HEK293 (cell line): ENCODE data around the gene ZSWIM4.

Source experiments
- AEBP2 ChIP-seq: fragments of 450-650 bp; formaldehyde crosslinking; IDR thresholded peaks from 2 replicates; pipeline ENCODE4 v1.5.1; 2016; ENCODE audit warnings: missing biosample characterization, missing genetic modification characterization, borderline replicate concordance
- GLIS1 ChIP-seq: fragments of 450-650 bp; formaldehyde crosslinking; IDR thresholded peaks from 2 replicates; pipeline ENCODE4 v1.5.1; 2016; ENCODE audit warnings: missing biosample characterization, missing genetic modification characterization
- HOXD13 ChIP-seq: sonication (generic); formaldehyde crosslinking; IDR thresholded peaks from 2 replicates; pipeline ENCODE4 v1.8.0; 2022; ENCODE audit warnings: missing genetic modification reagents, borderline replicate concordance
- PRDM1 ChIP-seq: fragments of 450-650 bp; formaldehyde crosslinking; IDR thresholded peaks from 2 replicates; pipeline ENCODE4; 2016; ENCODE audit warnings: missing biosample characterization, missing genetic modification characterization
- PRDM10 ChIP-seq: fragments of 450-650 bp; formaldehyde crosslinking; IDR thresholded peaks from 2 replicates; pipeline ENCODE4 v1.5.1; 2016; ENCODE audit warnings: missing biosample characterization, missing genetic modification characterization
- YY2 ChIP-seq: fragments of 450-650 bp; formaldehyde crosslinking; IDR thresholded peaks from 2 replicates; pipeline ENCODE4 v1.5.1; 2016; ENCODE audit warnings: missing biosample characterization, missing genetic modification characterization
- ZBTB17 ChIP-seq: fragments of 450-650 bp; formaldehyde crosslinking; IDR thresholded peaks from 2 replicates; pipeline ENCODE4 v1.5.1; 2016; ENCODE audit warnings: missing biosample characterization, missing genetic modification characterization
- ZBTB48 ChIP-seq: fragments of 450-650 bp; formaldehyde crosslinking; IDR thresholded peaks from 2 replicates; pipeline ENCODE4 v1.5.1; 2016; ENCODE audit warnings: missing biosample characterization, missing genetic modification characterization
- ZFHX2 ChIP-seq: fragments of 450-650 bp; formaldehyde crosslinking; conservative IDR thresholded peaks from 2 replicates; pipeline ENCODE4 v1.5.1; 2016; ENCODE audit warnings: missing biosample characterization, missing genetic modification characterization
- ZFP37 ChIP-seq: fragments of 450-650 bp; formaldehyde crosslinking; IDR thresholded peaks from 2 replicates; pipeline ENCODE4 v1.5.1; 2016; ENCODE audit warnings: missing biosample characterization, missing genetic modification characterization
- ZNF19 ChIP-seq: fragments of 450-650 bp; formaldehyde crosslinking; IDR thresholded peaks from 2 replicates; pipeline ENCODE4; 2016; ENCODE audit warnings: missing biosample characterization, missing genetic modification characterization, low read depth
- ZNF2 ChIP-seq: fragments of 450-650 bp; formaldehyde crosslinking; IDR thresholded peaks from 2 replicates; pipeline ENCODE4 v1.5.1; 2016; ENCODE audit warnings: missing biosample characterization, missing genetic modification characterization
- ZNF239 ChIP-seq: fragments of 450-650 bp; formaldehyde crosslinking; IDR thresholded peaks from 2 replicates; pipeline ENCODE4 v1.5.1; 2016; ENCODE audit warnings: missing biosample characterization, missing genetic modification characterization
- ZNF266 ChIP-seq: fragments of 450-650 bp; formaldehyde crosslinking; IDR thresholded peaks from 2 replicates; pipeline ENCODE4 v1.5.1; 2016; ENCODE audit warnings: missing biosample characterization, missing genetic modification characterization, low read depth
- ZNF280C ChIP-seq: fragments of 450-650 bp; formaldehyde crosslinking; IDR thresholded peaks from 2 replicates; pipeline ENCODE4 v1.5.1; 2016; ENCODE audit warnings: missing biosample characterization, missing genetic modification characterization
- ZNF292 ChIP-seq: fragments of 450-650 bp; formaldehyde crosslinking; IDR thresholded peaks from 2 replicates; pipeline ENCODE4 v1.5.1; 2016; ENCODE audit warnings: low read depth, missing biosample characterization, missing genetic modification characterization, borderline replicate concordance
- ZNF341 ChIP-seq: fragments of 450-650 bp; formaldehyde crosslinking; IDR thresholded peaks from 2 replicates; pipeline ENCODE4; 2016; ENCODE audit warnings: low read depth, missing biosample characterization, missing genetic modification characterization
- ZNF354C ChIP-seq: fragments of 450-650 bp; formaldehyde crosslinking; IDR thresholded peaks from 2 replicates; pipeline ENCODE4 v1.5.1; 2016; ENCODE audit warnings: missing biosample characterization, missing genetic modification characterization, low read depth, borderline replicate concordance
- ZNF394 ChIP-seq: fragments of 450-650 bp; formaldehyde crosslinking; IDR thresholded peaks from 2 replicates; pipeline ENCODE4 v1.5.1; 2016; ENCODE audit warnings: missing biosample characterization, missing genetic modification characterization, mild to moderate bottlenecking, moderate library complexity, borderline replicate concordance
- ZNF449 ChIP-seq: fragments of 450-650 bp; formaldehyde crosslinking; IDR thresholded peaks from 2 replicates; pipeline ENCODE4 v1.5.1; 2017; ENCODE audit warnings: missing biosample characterization, mild to moderate bottlenecking, missing genetic modification characterization, moderate library complexity
- ZNF473 ChIP-seq: fragments of 450-650 bp; formaldehyde crosslinking; IDR thresholded peaks from 2 replicates; pipeline ENCODE4 v1.5.1; 2017; ENCODE audit warnings: missing biosample characterization, missing genetic modification characterization
- ZNF521 ChIP-seq: fragments of 450-650 bp; formaldehyde crosslinking; IDR thresholded peaks from 2 replicates; pipeline ENCODE4 v1.5.1; 2017; ENCODE audit warnings: missing biosample characterization, mild to moderate bottlenecking, missing genetic modification characterization
- ZNF555 ChIP-seq: fragments of 450-650 bp; formaldehyde crosslinking; conservative IDR thresholded peaks from 2 replicates; pipeline ENCODE4 v1.5.1; 2017; ENCODE audit warnings: missing biosample characterization, mild to moderate bottlenecking, missing genetic modification characterization, inconsistent platforms
- ZNF571 ChIP-seq: fragments of 450-650 bp; formaldehyde crosslinking; IDR thresholded peaks from 2 replicates; pipeline ENCODE4 v1.5.0; 2017; ENCODE audit warnings: missing biosample characterization, missing genetic modification characterization
- ZNF621 ChIP-seq: fragments of 450-650 bp; formaldehyde crosslinking; IDR thresholded peaks from 2 replicates; pipeline ENCODE4 v1.5.1; 2017; ENCODE audit warnings: missing biosample characterization, missing genetic modification characterization
- ZNF623 ChIP-seq: fragments of 450-650 bp; formaldehyde crosslinking; IDR thresholded peaks from 2 replicates; pipeline ENCODE4 v1.5.1; 2016; ENCODE audit warnings: missing biosample characterization, missing genetic modification characterization
- ZNF639 ChIP-seq: fragments of 450-650 bp; formaldehyde crosslinking; IDR thresholded peaks from 2 replicates; pipeline ENCODE4 v1.5.1; 2016; ENCODE audit warnings: missing biosample characterization, missing genetic modification characterization
- ZNF677 ChIP-seq: fragments of 450-650 bp; IDR thresholded peaks from 2 replicates; pipeline ENCODE4 v1.5.0; 2018; ENCODE audit warnings: missing biosample characterization, mild to moderate bottlenecking, missing genetic modification characterization, moderate library complexity
- ZNF76 ChIP-seq: fragments of 450-650 bp; formaldehyde crosslinking; IDR thresholded peaks from 2 replicates; pipeline ENCODE4; 2016; ENCODE audit warnings: low read depth, missing biosample characterization, missing genetic modification characterization, borderline replicate concordance
- ZXDB ChIP-seq: fragments of 450-650 bp; formaldehyde crosslinking; IDR thresholded peaks from 2 replicates; pipeline ENCODE4 v1.5.1; 2016; ENCODE audit warnings: missing biosample characterization, missing genetic modification characterization

ZSWIM4 gene

GRCh38 chr19:13861714-13862531 lies 66.7 kb downstream of the ZSWIM4 start (continued):
- no peak for TF ChIP-seq ZNF280C (tag by site-specific recombination)
- TF ChIP-seq ZNF2 (tag by site-specific recombination), result no peak
- peak; percentile 72 for TF ChIP-seq ZFHX2
- TF ChIP-seq GLIS1 (tag by site-specific recombination), result peak; percentile 84
- no peak for TF ChIP-seq ZNF239
- TF ChIP-seq PRDM1 (tag by site-specific recombination), result no peak
- no peak for TF ChIP-seq ZNF521 (tag by site-specific recombination)
- no peak for TF ChIP-seq YY2
- TF ChIP-seq ZNF571, result no peak
- TF ChIP-seq ZNF621 (tag by site-specific recombination), result no peak
- peak; percentile 57; the same call in 1 of the 2 replicates for TF ChIP-seq ZNF394 (tag by site-specific recombination)
- TF ChIP-seq HOXD13 (CRISPR knock-in tag), result no peak
- TF ChIP-seq ZBTB48 (tag by site-specific recombination), result peak; percentile 37
- no peak for TF ChIP-seq ZNF555
- no peak for TF ChIP-seq AEBP2 (tag by site-specific recombination)
- no peak for TF ChIP-seq ZNF354C (tag by site-specific recombination)
- peak; percentile 36; the same call in 1 of the 2 replicates for TF ChIP-seq ZNF76 (tag by site-specific recombination)
- TF ChIP-seq ZNF639 (tag by site-specific recombination), result peak; percentile 69
- peak; percentile 26; the same call in 1 of the 2 replicates for TF ChIP-seq ZFP37 (tag by site-specific recombination)
- TF ChIP-seq ZNF266 (tag by site-specific recombination), result no peak
- peak; percentile 94 for TF ChIP-seq ZNF341 (tag by site-specific recombination)
- TF ChIP-seq ZNF19 (tag by site-specific recombination), result no peak
- peak; percentile 91 for TF ChIP-seq PRDM10 (tag by site-specific recombination)
- no peak for TF ChIP-seq ZNF292 (tag by site-specific recombination)
- TF ChIP-seq ZNF677 (tag by site-specific recombination), result no peak
- peak; percentile 81 for TF ChIP-seq ZBTB17 (tag by site-specific recombination)
- TF ChIP-seq ZNF449 (tag by site-specific recombination), result no peak
- TF ChIP-seq ZXDB (tag by site-specific recombination), result peak; percentile 70
- TF ChIP-seq ZNF623, result no peak
- TF ChIP-seq ZNF473 (tag by site-specific recombination), result no peak
